Chondrocyte (in vitro differentiated cells): ENCODE data around the gene SPDYE11. TPM values are rescaled to one million over a fixed set of nuclear protein-coding genes. Genes with fewer than 3 reads are reported as not detected.
"Not testable (repeated sequence)": the region's sequence is repeated elsewhere in the genome, so short reads cannot be mapped to it uniquely, and the experiment has no call there.

Experiments
- DNase-seq: peaks from one replicate; pipeline ENCODE4 v3.0.0; 2021; ENCODE audit warnings: mixed read lengths, low spot score
- H3K27ac Mint-ChIP-seq: one replicate; pipeline ENCODE4 v1.8.0; 2021; ENCODE audit warnings: mild to moderate bottlenecking, moderate library complexity, mixed read lengths; ENCODE audit not compliant: unreplicated experiment
- H3K27me3 Mint-ChIP-seq: 2 replicates; pipeline ENCODE4 v1.8.0; 2021; ENCODE audit warnings: low read depth, mixed read lengths
- H3K36me3 Mint-ChIP-seq: 2 replicates; pipeline ENCODE4 v1.8.0; 2021; ENCODE audit warnings: low read depth, mixed read lengths
- H3K4me1 Mint-ChIP-seq: 2 replicates; pipeline ENCODE4 v1.8.0; 2021; ENCODE audit warnings: low read depth, mild to moderate bottlenecking, mixed read lengths
- H3K4me3 Mint-ChIP-seq: one replicate; pipeline ENCODE4 v1.8.0; 2021; ENCODE audit warnings: mild to moderate bottlenecking, moderate library complexity, mixed read lengths; ENCODE audit not compliant: unreplicated experiment
- H3K9me3 Mint-ChIP-seq: 2 replicates; pipeline ENCODE4 v1.8.0; 2021; ENCODE audit warnings: low read depth, mixed read lengths
- long read RNA-seq: library from polyadenylated mRNA; stranded (forward); transcript quantifications from one replicate; pipeline ENCODE4 v2.0.0, GENCODE V29; 2021
- total RNA-seq: library from RNA; stranded (reverse); gene quantifications from 3 replicates; pipeline ENCODE4 v1.2.1, GENCODE V29; 2021

Gene SPDYE11, protein sequence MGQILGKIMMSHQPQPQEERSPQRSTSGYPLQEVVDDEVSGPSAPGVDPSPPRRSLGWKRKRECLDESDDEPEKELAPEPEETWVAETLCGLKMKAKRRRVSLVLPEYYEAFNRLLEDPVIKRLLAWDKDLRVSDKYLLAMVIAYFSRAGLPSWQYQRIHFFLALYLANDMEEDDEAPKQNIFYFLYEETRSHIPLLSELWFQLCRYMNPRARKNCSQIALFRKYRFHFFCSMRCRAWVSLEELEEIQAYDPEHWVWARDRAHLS
- not detected in 3 replicates for total RNA-seq
- long read RNA-seq = 0 reads

GRCh38 chr7:73057811-73058210, at the start of gene SPDYE11:
TSS of gene SPDYE11 (minus strand) at chr7:73057911. CDS start at chr7:73056111, 1,800 bp downstream.
- not testable (repeated sequence) for H3K36me3 Mint-ChIP-seq, H3K27ac Mint-ChIP-seq

GRCh38 chr7:73085938-73086337, 28.2 kb upstream of the SPDYE11 start, which contains the start of gene SPDYE9:
TSS of gene SPDYE9 (minus strand) at chr7:73086038. CDS start at chr7:73084238, 1,800 bp downstream.
- not testable (repeated sequence) for H3K9me3 Mint-ChIP-seq, DNase-seq, H3K36me3 Mint-ChIP-seq, H3K27ac Mint-ChIP-seq, H3K27me3 Mint-ChIP-seq, H3K4me1 Mint-ChIP-seq, H3K4me3 Mint-ChIP-seq

More at GRCh38 chr7:73057811-73058210, at the start of gene SPDYE11:
- not testable (repeated sequence) for H3K27me3 Mint-ChIP-seq, DNase-seq, H3K4me1 Mint-ChIP-seq, H3K4me3 Mint-ChIP-seq, H3K9me3 Mint-ChIP-seq

DNA sequence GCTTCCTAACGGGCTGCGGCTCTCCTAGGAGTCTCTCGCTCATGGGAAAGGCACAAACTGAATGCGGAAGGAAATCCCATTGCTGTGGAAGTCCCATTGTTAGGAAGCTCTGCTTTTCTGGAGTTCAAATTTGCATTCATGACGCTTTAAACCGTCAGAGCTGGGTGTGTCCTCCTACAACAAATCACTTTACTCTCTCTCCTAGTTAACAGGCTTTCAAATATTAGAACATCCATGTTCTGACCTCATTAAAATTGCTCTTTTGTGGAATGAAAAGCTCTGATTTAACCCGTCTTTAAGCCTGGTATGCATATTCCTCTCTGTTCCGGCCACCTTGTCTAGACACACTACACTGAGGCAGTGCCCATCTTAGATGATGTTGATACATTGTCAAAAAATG, 28.0 kb downstream of the SPDYE11 start, which contains the start of gene SPDYE8:
SPDYE8 (minus strand) TSS at position 101 of the 400 bp plus-strand sequence. CDS start 1,800 bp downstream, outside the sequence.
- H3K27ac Mint-ChIP-seq, H3K4me1 Mint-ChIP-seq, H3K36me3 Mint-ChIP-seq, H3K27me3 Mint-ChIP-seq, DNase-seq, H3K4me3 Mint-ChIP-seq, H3K9me3 Mint-ChIP-seq: not testable (repeated sequence)

DNA sequence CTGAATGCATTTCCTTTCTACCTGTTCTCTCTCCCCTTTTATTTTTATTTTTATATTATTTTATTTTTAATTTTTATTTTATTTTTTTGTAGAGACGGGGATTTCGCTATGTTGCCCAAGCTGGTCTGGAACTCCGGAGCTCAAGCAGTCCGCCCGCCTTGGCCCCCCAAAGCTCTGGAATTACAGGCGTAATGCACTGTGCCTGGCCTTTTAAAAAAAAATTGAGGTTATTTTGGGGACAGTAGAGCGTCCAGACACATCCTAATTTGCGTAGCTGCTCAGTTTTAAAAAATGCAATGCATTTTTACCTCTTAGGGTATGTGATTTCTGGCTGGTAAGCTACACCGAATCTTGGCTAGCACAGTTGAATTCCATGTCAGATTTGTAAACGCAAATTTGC, 51.2 kb downstream of the SPDYE11 start:
- peak overlapping the region; percentile 38 for H3K4me3 Mint-ChIP-seq
- H3K27ac Mint-ChIP-seq, DNase-seq, H3K36me3 Mint-ChIP-seq, H3K27me3 Mint-ChIP-seq, H3K9me3 Mint-ChIP-seq, H3K4me1 Mint-ChIP-seq: not testable (repeated sequence)

- not testable (repeated sequence) for H3K4me1 Mint-ChIP-seq, H3K9me3 Mint-ChIP-seq, H3K27me3 Mint-ChIP-seq, H3K36me3 Mint-ChIP-seq
- Mint-ChIP-seq H3K4me3 (peak overlapping the region; percentile 92), H3K27ac (peak overlapping the region; percentile 100)
- peak; percentile 89 for DNase-seq
Observed at GRCh38 chr7:73005693-73006447, 51.8 kb downstream of the SPDYE11 start.

DNA sequence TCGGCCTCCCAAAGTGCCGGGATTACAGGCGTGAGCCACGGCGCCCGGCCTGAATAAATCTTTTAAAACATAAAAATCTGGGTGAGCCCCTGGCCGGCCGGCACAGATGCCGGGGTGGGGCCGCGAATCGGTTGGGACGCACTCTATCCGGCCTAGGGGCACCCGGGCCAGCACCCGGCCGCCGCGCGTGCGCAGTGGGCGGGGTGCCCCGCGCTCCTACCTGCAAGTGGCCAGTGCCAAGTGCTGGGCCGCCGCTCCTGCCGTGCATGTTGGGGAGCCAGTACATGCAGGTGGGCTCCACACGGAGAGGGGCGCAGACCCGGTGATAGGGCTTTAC, 52.4 kb downstream of the SPDYE11 start:
- H3K36me3 Mint-ChIP-seq, H3K9me3 Mint-ChIP-seq, H3K27me3 Mint-ChIP-seq, H3K4me1 Mint-ChIP-seq: not testable (repeated sequence)
- H3K4me3 Mint-ChIP-seq = peak overlapping the region; percentile 92
- peak overlapping the region; percentile 100 for H3K27ac Mint-ChIP-seq
- peak; percentile 90 for DNase-seq

GRCh38 chr7:72997887-72998468, 59.7 kb downstream of the SPDYE11 start:
- H3K36me3 Mint-ChIP-seq, H3K27ac Mint-ChIP-seq, H3K4me3 Mint-ChIP-seq, H3K27me3 Mint-ChIP-seq, H3K9me3 Mint-ChIP-seq, H3K4me1 Mint-ChIP-seq, DNase-seq: not testable (repeated sequence)

Other genes starting within 250 kb of the SPDYE11 start
- 1.2 to 2.5 TPM (median 1.7 TPM) in 3 replicates for gene TYW1B, start 229.7 kb downstream of the SPDYE11 start, total RNA-seq
- gene POM121, start 132.8 kb downstream of the SPDYE11 start, total RNA-seq = 30.7 to 36.1 TPM (median 34.0 TPM) in 3 replicates
- 0.49 to 0.75 TPM (median 0.60 TPM) in 3 replicates for gene TRIM74, start 88.4 kb downstream of the SPDYE11 start, total RNA-seq
- gene SPDYE8, start 28.1 kb downstream of the SPDYE11 start, total RNA-seq = not detected in 3 replicates
- gene SPDYE9, start 28.1 kb upstream of the SPDYE11 start, total RNA-seq = not detected in 3 replicates